Right lobe of liver (tissue), 6 donors: ENCODE measurements around the gene DNAJC27. TPM values are rescaled to one million over a fixed set of nuclear protein-coding genes. Genes with fewer than 3 reads are reported as not detected.

ENCODE experiments used
- ATAC-seq, 4 donors: fragments of 200-7000 bp; cut with Tn5 transposase; one replicate each; pipeline ENCODE4 v1.9.1; 2020; ENCODE audit warnings: mild to moderate bottlenecking in 4 of 4, moderate library complexity in 4 of 4
- DNase-seq, 3 donors: peaks; one replicate each; pipeline ENCODE4 v3.0.0-alpha.2; 2020
- H3K27ac ChIP-seq, 3 donors: fragments of 200-600 bp; one replicate each; pipeline ENCODE4 v1.8.0; 2022
- H3K27me3 ChIP-seq, 2 donors: fragments of 200-600 bp; one replicate each; pipeline ENCODE4 v1.8.0; 2022
- H3K36me3 ChIP-seq, 4 donors: fragments of 200-600 bp; sonication (generic) in 1 of 4; one replicate each; pipeline versions ENCODE4 v1.5.1 to v1.8.0; 2017 to 2022; ENCODE audit warnings: control low read depth in 1 of 4
- H3K4me1 ChIP-seq, 4 donors: fragments of 200-600 bp; sonication (generic) in 1 of 4; one replicate each; pipeline versions ENCODE4 v1.5.1 to v1.8.0; 2017 to 2022; ENCODE audit warnings: control low read depth in 1 of 4
- H3K4me3 ChIP-seq, 3 donors: fragments of 200-600 bp; one replicate each; pipeline ENCODE4 v1.8.0; 2022
- H3K9me3 ChIP-seq, 4 donors: fragments of 200-600 bp; sonication (generic) in 1 of 4; one replicate each; pipeline versions ENCODE4 v1.5.1 to v1.8.0; 2017 to 2022; ENCODE audit warnings: control low read depth in 1 of 4
- CTCF ChIP-seq, 4 donors: fragments of 200-600 bp in 3 of 4; fragments of 450-650 bp in 1 of 4; IDR thresholded peaks; one replicate each; pipeline versions ENCODE4 v1.5.1 to v1.8.0; 2016 to 2022; ENCODE audit warnings: antibody characterized with exemption in 4 of 4, mild to moderate bottlenecking in 2 of 4
- POLR2A ChIP-seq: fragments of 450-650 bp; IDR thresholded peaks from one replicate; pipeline ENCODE4 v1.6.1; 2017; ENCODE audit warnings: antibody characterized with exemption, mild to moderate bottlenecking
- WGBS: methylation state at CpG from one replicate; pipeline ENCODE4 v1.1.6; 2018; ENCODE audit warnings: low coverage, low lambda C conversion rate; ENCODE audit not compliant: insufficient coverage; ENCODE audit errors: missing lambda C conversion rate; 5-methylcytosine and 5-hydroxymethylcytosine counted together
- intact Hi-C, 2 donors: fragments of 100-400 bp; cut with DNase I; formaldehyde crosslinking; loops; one replicate each; pipeline versions ENCODE4 v1.11.2 to v1.14.1; 2022
- total RNA-seq, 6 experiments: library from RNA; depleted of rRNA in 2 of 6; stranded (reverse); fragments of >200 nt in 2 of 6; fragmentation: NEBNext Ultra II Directional in 3 of 6; extraction: Animal tissue kit (Norgen Biotek cat#: 25700) in 3 of 6; gene quantifications; one replicate each; pipeline versions ENCODE4 v1.1.0 to v1.2.4, GENCODE V29; 2016 to 2023
- donor health status: DM: no; HTN: yes; CAD: no.
- donor health status: DM: no; HTN: no; CAD: no.
- donor health status: DM: no; HTN: no; CAD: no.
- donor health status: DM: no; HTN: yes; CAD: no.
- donor health status: DM: no; HTN: yes; CAD: no.

Gene DNAJC27
- total RNA-seq, 6 experiments from 2014 or later: 1.1 to 2.1 (median 1.7) TPM

GRCh38 chr2:24937236-24937635, 34.5 kb downstream of the DNAJC27 start:
- 89% methylated on average over 2 of the region's 2 CpGs for WGBS
- Histone ChIP-seq H3K4me3 (no peak overlapping the region), H3K9me3 (no peaks in the 10 kb centered on the region), H3K27ac (no peak overlapping the region), H3K36me3 (no peaks in the 10 kb centered on the region), H3K27me3 (no peaks in the 10 kb centered on the region), H3K4me1 (no peaks in the 10 kb centered on the region)
- ATAC-seq (no peak), DNase-seq (no peak)
- no peak for TF ChIP-seq POLR2A
- TF ChIP-seq CTCF (IDR thresholded peaks at IDR 0.05): no peak
- intact Hi-C loops: no loop called here

DNA sequence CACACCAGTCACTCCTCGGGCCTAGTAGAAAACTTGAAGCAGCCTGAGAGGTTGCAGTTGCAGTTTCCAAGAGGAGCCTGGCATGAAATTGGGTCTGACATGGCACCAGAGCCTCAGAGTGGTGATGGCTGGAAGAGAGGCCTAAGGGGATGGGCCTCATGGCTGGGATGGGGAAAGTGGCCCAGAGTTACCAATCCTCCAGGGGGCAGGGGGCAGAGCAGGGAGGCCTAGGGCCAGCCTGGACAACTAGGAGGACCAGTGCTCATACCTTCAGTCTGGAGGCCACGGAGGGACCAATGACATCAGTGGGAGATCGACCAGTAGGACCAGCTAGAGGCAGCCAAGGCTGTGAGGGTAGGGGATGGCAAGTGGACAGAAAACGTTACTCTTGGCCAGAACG, 36.6 kb downstream of the DNAJC27 start:
- Histone ChIP-seq H3K27ac (no peak overlapping the region), H3K4me3 (no peak overlapping the region), H3K27me3 (no peaks in the 10 kb centered on the region), H3K9me3 (no peaks in the 10 kb centered on the region), H3K4me1 (no peaks in the 10 kb centered on the region), H3K36me3 (no peaks in the 10 kb centered on the region)
- DNase-seq (no peak), ATAC-seq (no peak)
- intact Hi-C loops: no loop called here
- TF ChIP-seq CTCF (IDR thresholded peaks at IDR 0.05) (no peak), POLR2A (no peak)
- 73% methylated on average over 4 of the region's 5 CpGs for WGBS

- Histone ChIP-seq H3K9me3 (no peaks in the 10 kb centered on the region), H3K27ac (no peak overlapping the region), H3K4me3 (no peak overlapping the region), H3K27me3 (no peaks in the 10 kb centered on the region), H3K4me1 (no peaks in the 10 kb centered on the region), H3K36me3 (no peaks in the 10 kb centered on the region)
- TF ChIP-seq CTCF (IDR thresholded peaks at IDR 0.05) (no peak), POLR2A (no peak)
- 85% methylated on average over 3 of the region's 5 CpGs for WGBS
- DNase-seq (no peak), ATAC-seq (no peak)
- intact Hi-C loops: no loop called here
Measured at GRCh38 chr2:24932715-24933114, 39.0 kb downstream of the DNAJC27 start.

DNA sequence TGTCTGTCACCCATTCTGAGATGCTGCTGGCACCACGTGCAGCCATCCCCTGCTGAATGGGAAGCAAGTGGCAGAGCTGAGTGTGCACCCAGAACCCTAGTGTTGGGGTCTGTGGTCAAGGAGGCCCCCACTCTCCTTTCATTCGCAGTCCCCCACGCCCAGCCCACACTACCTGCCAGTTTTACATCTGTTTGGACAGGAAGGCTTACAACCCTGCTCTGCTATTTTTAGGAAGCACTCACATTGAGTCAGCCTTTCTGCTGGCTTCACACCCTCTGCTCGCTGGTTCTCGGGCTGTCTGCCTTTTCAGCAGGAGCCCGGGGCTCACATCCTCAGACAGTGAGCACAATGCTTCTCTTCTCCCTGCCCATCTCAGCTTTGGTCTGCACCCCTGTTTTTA, 41.0 kb downstream of the DNAJC27 start:
- Histone ChIP-seq H3K27me3 (no peaks in the 10 kb centered on the region), H3K27ac (no peak overlapping the region), H3K9me3 (no peaks in the 10 kb centered on the region), H3K4me1 (no peaks in the 10 kb centered on the region), H3K4me3 (no peak overlapping the region), H3K36me3 (no peaks in the 10 kb centered on the region)
- 44% methylated on average over 6 of the region's 6 CpGs for WGBS
- intact Hi-C loops: no loop called here
- DNase-seq: no peak
- ATAC-seq: no peak
- TF ChIP-seq POLR2A: no peak
- TF ChIP-seq CTCF (IDR thresholded peaks at IDR 0.05): no peak

- WGBS: 94% methylated on average over 1 of the region's 3 CpGs
- ATAC-seq: no peak
- no peaks in the 10 kb centered on the region for H3K27me3 ChIP-seq
- H3K4me3 ChIP-seq: no peak overlapping the region
- DNase-seq: no peak
- no peaks in the 10 kb centered on the region for H3K4me1 ChIP-seq
- intact Hi-C loops: no loop called here
- H3K27ac ChIP-seq: no peak overlapping the region
- TF ChIP-seq CTCF (IDR thresholded peaks at IDR 0.05): no peak
- TF ChIP-seq POLR2A: no peak
- no peaks in the 10 kb centered on the region for H3K9me3 ChIP-seq
- no peaks in the 10 kb centered on the region for H3K36me3 ChIP-seq
Measured at GRCh38 chr2:24929230-24929629, 42.5 kb downstream of the DNAJC27 start.
